Measurements from ENCODE around the gene IL9.
"Not testable (repeated sequence)": the region's sequence is repeated elsewhere in the genome, so short reads cannot be mapped to it uniquely, and the experiment has no call there.

Gene IL9

DNA sequence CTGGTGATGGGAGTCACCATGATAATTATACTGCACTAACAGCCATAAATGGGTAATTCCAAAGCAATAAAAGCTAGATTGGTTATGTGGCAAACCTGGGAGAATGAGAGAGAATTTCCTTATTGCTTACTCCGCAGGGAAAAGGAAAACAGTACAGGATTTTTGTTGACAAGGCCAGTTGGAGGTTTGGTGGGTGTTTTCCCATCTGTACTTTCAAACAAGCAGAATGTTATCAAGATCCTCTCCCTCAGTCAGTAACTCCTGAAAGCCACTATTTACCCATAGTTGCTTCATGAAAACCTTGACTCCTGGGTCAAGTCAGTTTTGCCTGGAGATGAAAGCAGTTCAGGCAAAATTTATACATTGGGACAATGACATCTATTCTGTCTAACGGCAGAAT is 26.4 kb downstream of the IL9 start:
- DNase-seq (ENCODE audit: low read depth in 2 of 2, low spot score in 1 of 2), result no peak

DNA sequence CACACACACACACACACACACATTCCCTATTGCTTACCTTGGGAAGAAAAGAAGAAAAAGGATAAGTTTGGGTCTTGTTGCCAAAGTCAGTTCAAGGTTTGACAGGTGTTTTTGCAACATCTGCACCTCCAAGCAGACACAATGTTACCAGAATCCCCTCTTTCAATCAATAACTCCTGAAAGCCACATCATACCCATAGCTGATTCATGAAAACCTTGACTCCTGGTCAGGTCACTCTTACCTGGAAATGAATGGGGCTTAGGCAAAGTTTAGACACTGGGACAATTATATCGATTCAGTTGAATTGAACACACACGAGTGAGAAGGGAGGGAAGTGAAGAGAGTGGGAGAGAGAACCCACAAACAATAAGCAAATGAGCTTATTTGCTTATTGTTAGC is 27.0 kb downstream of the IL9 start:
- DNase-seq (ENCODE audit: low read depth in 2 of 2, low spot score in 1 of 2), result no peak

GRCh38 chr5:135867599-135867998 is 28.0 kb downstream of the IL9 start:
- no peak for DNase-seq (ENCODE audit: low read depth in 2 of 2, low spot score in 1 of 2)

- no peak for DNase-seq (ENCODE audit: low read depth in 2 of 2, low spot score in 1 of 2)
Observed at GRCh38 chr5:135866016-135866415, 29.6 kb downstream of the IL9 start.

- DNase-seq (ENCODE audit: low read depth in 2 of 2, low spot score in 1 of 2), result no peak
Observed at GRCh38 chr5:135864503-135865435, 30.9 kb downstream of the IL9 start.

DNA sequence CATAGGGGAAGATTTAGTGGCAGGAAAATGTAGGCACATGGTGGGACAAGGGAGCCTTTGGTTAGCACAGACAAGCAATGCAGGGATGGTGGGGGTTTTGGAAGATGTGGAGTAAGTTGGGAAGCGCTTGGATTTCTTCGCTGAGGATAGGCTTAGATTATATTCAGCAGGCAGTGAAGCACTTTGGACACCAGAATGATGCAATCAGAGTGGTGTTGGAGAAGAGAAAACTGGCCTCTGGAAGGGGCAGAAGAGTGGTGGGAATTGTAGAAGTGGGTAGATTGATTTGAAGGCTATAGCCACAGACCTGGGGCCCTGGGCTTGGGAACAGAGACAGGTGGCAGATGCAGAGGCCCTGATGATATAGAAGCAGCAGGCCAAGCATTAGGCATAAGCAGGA is 32.9 kb downstream of the IL9 start:
- no peak for DNase-seq (ENCODE audit: low read depth in 2 of 2, low spot score in 1 of 2)

- no peak for DNase-seq (ENCODE audit: low read depth in 2 of 2, low spot score in 1 of 2)
Observed at GRCh38 chr5:135862086-135862485, 33.6 kb downstream of the IL9 start.

- DNase-seq (ENCODE audit: low read depth in 2 of 2, low spot score in 1 of 2), result no peak
Observed at GRCh38 chr5:135861641-135862040, 34.0 kb downstream of the IL9 start.

DNA sequence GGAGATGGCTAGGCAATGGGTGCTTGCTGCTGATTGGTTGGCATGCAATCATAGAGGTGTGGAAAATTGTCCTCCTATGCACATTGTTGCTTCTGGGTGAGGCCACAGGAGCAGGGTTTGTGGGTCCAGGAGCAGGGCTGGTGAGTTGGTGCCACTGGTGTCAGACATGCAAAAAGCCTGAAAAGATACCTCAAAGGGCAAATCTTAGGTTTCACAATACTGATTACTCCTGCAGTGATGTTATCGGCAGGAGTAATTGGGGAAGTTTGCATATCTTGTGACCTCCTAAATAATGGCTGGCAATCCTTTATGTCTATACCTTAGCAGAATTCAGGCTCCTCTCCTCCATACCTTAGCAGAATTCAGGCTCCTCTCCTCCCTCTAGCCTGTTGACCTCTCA is 36.0 kb downstream of the IL9 start:
- no peak for DNase-seq (ENCODE audit: low read depth in 2 of 2, low spot score in 1 of 2)

DNA sequence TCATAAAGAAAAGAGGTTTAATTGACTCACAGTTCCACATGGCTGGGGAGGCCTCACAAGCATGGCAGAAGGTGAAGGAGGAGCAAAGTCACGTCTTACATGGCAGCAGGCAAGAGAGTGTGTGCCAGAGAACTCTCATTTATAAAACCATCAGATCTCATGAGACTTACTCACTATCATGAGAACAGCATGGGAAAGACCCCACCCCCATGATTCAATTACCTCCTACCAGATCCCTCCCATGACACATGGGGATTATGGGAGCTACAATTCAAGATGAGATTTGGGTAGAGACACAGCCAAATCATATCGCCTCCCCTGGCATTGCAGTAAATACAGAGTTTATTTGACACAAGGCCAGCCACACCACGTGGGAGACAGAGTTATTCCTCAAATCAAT is 36.5 kb downstream of the IL9 start:
- not testable (repeated sequence) for DNase-seq (ENCODE audit: low read depth in 2 of 2, low spot score in 1 of 2)

DNA sequence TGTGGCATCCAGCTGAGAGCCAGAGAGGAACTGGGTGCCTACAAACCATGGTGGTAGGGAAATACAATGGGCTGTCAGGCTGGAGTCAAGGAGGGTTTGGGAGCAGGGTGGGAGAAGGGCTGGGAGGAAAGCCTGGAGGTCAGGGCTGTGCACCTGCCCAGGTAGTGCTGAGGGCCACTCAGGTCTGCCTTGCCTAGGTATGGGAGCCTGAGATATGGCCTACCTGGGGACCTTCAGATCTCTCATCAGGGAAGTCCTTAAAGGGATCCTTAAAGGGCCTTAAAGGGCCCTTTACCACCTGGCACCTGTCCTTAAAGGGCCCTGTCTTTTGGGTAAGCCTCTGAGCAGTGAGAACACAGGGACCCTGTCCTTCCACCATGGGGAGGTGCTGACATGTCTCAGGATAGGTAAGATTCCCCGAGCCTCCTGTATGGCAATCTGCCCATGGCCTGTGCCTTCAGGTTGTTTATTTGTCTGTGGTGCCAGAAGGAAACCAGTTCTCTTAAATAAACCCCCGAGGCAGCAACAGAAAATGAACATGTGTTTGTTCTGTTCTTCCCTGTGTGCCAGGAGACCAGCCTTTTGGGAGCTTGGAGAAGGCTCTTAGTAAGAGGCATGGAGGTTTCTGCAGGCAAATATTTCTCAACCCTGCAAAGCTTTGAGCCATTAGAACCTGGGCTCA is 37.9 kb downstream of the IL9 start:
- DNase-seq (ENCODE audit: low read depth in 2 of 2, low spot score in 1 of 2), result no peak

GRCh38 chr5:135851915-135852845 is 43.5 kb downstream of the IL9 start:
- DNase-seq (ENCODE audit: low read depth in 2 of 2, low spot score in 1 of 2), result no peak

DNA sequence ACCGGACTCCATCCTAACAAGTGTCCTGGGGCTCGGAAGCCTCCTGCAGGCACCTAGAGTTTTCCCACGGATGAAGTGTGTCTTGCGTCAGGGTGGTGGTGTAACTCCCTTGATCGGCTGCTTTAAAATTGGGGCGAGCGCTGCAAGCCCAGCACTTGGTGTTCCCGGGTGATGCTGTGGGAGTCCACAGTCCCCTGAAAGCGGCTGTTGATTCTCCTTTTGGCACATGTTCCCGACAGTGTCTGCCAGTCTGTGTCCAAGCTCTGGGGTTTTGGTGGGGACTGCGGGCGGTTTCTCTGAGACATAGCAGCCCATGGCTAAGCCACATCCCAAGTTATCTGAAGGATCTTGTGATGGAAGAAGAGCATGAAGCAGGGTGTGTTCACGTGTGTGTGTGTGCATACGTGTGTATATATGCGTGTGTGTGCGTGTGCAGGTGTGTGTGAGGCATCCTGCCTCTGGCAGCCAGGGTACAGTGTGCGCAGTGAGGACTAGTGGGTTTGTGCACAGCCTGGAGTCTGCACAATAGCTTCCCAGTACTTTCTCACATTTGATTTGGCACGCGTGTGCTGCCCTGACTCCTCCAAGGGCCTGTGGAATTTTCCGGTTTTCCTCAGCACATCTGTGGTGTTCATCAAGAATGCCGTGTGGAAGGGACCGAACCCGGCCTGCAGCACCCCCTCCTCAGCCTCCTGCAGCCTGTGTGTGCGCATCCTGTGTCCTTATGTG is 44.3 kb downstream of the IL9 start:
- DNase-seq (ENCODE audit: low read depth in 2 of 2, low spot score in 1 of 2), result no peak

DNA sequence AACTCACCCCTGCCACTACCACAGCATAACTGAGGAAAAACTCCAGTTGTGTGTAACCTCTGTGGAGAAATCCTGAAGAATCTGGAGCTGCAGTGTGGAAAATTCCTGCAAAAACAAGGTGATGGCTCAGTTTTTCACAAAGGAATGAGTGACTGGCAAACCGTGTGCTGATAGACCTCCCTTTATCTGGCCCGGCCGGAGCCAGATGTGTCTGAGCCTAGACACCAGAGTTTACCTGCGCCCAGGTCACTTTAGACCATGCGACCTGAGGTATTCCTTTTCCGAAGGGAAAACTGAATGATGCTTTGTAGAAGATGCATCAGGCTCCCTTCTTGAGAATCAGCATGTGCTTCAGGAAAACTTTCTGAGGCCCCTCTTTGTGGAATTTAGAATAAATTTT is 45.0 kb downstream of the IL9 start:
- DNase-seq (ENCODE audit: low read depth in 2 of 2, low spot score in 1 of 2), result no peak

- no peak for DNase-seq (ENCODE audit: low read depth in 2 of 2, low spot score in 1 of 2)
Observed at GRCh38 chr5:135850231-135850630, 45.4 kb downstream of the IL9 start.

GRCh38 chr5:135847976-135848375 is 47.7 kb downstream of the IL9 start:
- no peak for DNase-seq (ENCODE audit: low read depth in 2 of 2, low spot score in 1 of 2)

DNA sequence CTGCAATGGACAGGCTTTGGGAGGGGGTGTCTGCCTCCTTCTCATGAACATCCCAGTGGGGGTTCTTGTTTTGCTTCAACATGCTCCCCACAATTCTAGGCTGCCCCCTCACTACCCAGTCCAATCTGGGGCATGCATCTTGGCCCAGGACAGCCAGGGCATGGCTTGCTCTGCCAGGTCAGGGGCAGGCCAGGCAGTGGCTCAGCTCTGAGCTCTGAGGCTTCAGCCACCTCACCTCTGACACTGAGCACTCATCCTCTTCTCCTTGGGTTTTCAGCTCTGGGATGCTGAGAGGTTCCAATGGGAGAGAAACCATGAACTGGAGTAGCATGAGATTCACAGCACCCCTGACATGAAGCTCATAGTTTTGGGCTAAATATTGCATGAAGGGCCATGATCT is 49.3 kb downstream of the IL9 start:
- no peak for DNase-seq (ENCODE audit: low read depth in 2 of 2, low spot score in 1 of 2)

DNA sequence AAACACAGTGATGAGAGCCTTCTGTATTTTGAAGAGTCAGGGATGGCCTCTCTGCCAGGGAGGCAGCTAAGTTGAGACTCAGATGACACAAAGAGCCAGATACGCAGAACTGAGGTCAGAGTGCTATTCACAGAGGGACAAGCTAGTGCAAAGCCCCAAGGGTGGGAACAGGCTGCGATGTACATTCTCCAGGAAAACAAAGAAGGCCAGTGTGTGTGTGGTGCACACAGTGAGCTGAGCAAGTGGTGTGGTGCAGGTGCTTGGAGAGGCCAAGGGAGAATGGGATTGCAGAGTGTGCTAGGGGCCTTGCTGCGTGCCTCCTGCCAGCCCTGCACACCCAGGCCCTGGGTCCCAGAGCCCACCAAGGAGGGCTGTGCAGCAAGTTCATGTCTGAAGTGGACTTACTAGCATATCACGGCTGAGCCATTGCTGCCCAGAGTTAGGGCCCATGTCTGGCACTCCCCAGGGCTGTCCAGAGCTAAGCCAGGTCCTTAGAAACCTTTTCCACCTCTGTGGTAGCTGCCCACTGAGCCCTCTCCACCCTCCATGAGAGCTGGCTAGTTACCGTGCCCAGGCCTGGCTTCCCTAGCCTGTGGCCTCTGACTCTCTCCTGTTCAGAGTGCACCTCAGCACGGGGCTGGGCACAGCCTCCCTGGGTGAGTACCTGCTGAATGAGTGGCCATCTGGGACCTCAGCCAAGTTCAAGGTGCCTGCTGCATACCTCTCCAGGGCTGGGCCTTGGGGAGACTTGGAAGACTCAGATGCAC is 51.9 kb downstream of the IL9 start:
- DNase-seq (ENCODE audit: low read depth in 2 of 2, low spot score in 1 of 2), result no peak

DNA sequence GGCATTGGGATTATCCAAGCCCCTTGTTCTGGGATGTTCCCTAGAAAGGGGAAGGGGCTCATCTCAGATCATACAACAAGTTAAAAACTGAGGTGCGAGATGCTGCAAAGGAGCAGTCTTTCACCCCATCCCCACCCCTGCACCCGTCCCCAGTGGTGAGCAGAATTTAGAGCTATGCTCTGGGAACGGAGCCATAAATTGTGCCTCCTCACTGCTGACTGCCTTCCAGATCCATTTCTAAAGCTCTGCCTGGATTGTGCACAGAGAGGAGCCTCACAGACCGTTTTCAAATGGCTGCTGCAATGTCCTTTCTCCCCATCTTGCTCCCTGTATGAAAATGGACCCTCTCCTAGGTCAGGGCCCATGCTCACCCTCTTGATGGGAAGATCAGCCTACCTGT is 52.9 kb downstream of the IL9 start:
- no peak for DNase-seq (ENCODE audit: low read depth in 2 of 2, low spot score in 1 of 2)

All from stimulated activated CD8-positive, alpha-beta memory T cell treated with anti-CD3 and anti-CD28 coated beads, Interleukin-4, amount 100 ng/mL, for 1 hour (primary cell).